Stimulated activated effector memory CD8-positive, alpha-beta T cell treated with anti-CD3 and anti-CD28 coated beads, Interleukin-12 subunit alpha, Interleukin-12 subunit beta, amount 100 ng/mL, for 72 hours (primary cell): ENCODE measurements around the gene MESP1.

ENCODE experiments used
- ATAC-seq: fragments of 150-1000 bp; cut with Tn5 transposase; 2 replicates; pipeline ENCODE4 v1.10.0; 2021
- DNase-seq, 2 donors: peaks; one replicate each; pipeline ENCODE4 v3.0.0; 2021 to 2022; ENCODE audit warnings: low spot score in 2 of 2
- H3K27ac Mint-ChIP-seq: one replicate; pipeline ENCODE4 v1.8.0; 2022; ENCODE audit warnings: mild to moderate bottlenecking, mixed read lengths
- H3K36me3 Mint-ChIP-seq: one replicate; pipeline ENCODE4 v1.8.0; 2022; ENCODE audit warnings: mild to moderate bottlenecking, mixed read lengths
- H3K4me1 Mint-ChIP-seq: one replicate; pipeline ENCODE4 v1.8.0; 2022; ENCODE audit warnings: mixed read lengths
- H3K4me3 Mint-ChIP-seq: one replicate; pipeline ENCODE4 v1.8.0; 2022; ENCODE audit warnings: mild to moderate bottlenecking, mixed read lengths
- H3K9me3 Mint-ChIP-seq: one replicate; pipeline ENCODE4 v1.8.0; 2022; ENCODE audit warnings: mixed read lengths

The MESP1 gene

DNA sequence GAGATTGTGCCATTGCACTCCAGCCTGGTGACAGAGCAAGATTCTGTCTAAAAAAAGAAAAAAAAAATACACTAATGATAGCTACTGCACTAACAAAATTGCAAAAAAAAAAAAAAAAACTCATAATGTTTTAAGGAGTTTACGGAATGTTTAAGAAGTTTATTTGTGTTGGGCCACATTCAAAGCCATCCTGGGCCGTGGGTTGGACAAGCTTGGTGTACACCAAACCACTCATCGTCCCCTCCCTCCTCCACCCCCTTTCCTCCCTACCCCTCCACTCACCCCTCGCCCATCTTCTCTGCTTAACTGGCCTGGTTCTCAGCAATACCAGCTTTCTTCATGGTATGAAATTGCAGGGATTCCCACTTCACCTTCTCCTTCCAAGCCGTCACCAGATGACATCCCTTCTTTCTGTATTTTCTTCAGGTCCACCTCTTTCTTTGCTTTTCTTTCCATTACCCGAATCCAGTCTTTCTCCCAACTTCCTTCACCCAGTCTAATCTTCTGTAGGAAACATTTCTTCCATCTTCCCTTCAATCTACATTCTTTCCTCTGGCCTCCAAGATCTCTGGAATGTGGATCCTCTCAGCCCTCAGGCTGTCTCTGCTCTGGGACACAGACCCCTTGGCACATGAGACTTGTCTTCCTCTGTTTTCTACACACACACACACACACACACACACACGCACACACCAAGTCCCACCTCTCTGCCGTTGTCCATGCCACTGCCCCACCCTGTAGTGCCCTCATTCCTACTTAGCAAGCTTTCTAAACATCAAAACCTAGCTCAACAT, 3.5 kb upstream of the MESP1 start:
- Mint-ChIP-seq H3K9me3 (no peaks in the 10 kb centered on the region), H3K4me3 (no peak overlapping the region), H3K27ac (no peak overlapping the region), H3K36me3 (peaks cover 14% of the 10 kb centered on the region), H3K4me1 (peaks cover 6% of the 10 kb centered on the region)
- DNase-seq (no peak), ATAC-seq (no peak)

DNA sequence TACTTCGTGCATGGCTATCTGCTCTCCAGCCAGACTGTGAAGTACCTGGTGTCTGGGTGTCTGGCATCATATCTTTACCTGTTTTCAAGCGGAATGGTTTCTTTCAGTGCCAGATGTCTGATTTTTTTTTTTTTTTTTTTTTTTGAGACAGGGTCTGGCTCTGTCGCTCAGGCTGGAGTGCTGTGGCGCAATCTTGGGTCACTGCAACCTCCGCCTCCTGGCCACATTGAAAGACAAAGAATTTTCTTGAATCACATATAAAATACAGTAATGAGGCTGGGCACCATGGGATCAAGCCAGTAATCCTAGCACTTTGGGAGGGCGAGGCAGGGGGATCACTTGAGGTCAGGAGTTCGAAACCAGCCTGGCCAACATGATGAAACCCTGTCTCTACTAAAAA, 2.8 kb upstream of the MESP1 start:
- Mint-ChIP-seq H3K27ac (no peak overlapping the region), H3K36me3 (peaks cover 15% of the 10 kb centered on the region), H3K4me3 (no peak overlapping the region), H3K4me1 (peaks cover 6% of the 10 kb centered on the region), H3K9me3 (no peaks in the 10 kb centered on the region)
- no peak for DNase-seq
- no peak for ATAC-seq

DNA sequence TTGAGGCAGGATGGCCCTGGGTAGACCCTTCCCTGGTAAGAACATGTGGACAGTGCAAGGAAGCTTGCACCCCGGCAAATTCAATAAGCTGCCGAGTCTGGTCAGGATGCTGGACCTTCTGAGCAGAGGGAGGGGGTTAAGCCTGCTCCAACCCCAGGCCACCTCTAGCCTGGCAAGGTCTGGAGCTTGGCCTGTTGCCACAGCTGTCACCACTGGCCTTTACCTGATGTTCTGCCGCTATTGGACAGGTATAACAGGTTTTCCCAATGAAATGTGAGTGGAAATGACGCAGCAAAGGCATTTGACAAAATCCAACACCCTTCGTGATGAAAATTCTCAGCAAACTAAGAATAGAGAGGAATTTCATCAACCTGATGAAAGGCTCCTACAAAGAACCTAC, 699 bp upstream of the MESP1 start:
- no peak for DNase-seq
- peak overlapping the region; percentile 70 for H3K4me3 Mint-ChIP-seq

DNA sequence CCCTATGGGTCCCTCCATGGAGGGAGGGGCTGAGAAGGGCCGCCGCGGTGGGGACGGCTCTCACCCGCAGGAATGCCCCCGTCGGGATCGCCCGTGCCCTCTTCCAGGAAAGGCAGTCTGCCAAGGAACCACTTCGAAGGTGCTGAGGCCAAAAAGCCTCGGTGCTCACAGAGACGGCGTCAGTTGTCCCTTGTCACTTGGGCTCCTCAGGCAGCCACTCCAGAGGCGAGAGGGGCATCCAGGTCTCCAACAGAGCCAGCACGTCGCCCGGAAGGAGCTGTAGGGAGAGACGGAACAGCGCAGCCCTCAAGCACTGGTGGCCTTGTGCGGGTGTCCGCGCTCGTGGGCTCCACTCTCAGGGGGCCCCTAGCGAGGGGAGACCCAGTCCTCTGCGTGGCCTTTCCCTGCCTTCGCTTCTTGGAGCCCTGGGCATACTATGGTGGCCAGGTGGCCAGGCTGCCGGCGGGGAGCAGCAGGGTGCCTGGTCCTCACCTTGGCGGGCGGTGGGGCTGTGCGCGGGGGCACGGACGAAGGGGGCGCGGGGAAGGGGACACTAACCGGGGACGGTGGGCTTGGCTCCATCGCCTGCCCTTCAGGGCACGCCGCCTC, 994 bp downstream of the MESP1 start:
- DNase-seq (peak in 1 of 2 donors; percentile 63), ATAC-seq (peak; percentile 5)
- Mint-ChIP-seq H3K4me3 (peak overlapping the region; percentile 70), H3K27ac (peak overlapping the region; percentile 78), H3K9me3 (no peaks in the 10 kb centered on the region), H3K36me3 (peaks cover 15% of the 10 kb centered on the region), H3K4me1 (peaks cover 6% of the 10 kb centered on the region)

More for the DNA sequence above, 699 bp upstream of the MESP1 start:
- Mint-ChIP-seq H3K9me3 (no peaks in the 10 kb centered on the region), H3K27ac (no peak overlapping the region), H3K36me3 (peaks cover 15% of the 10 kb centered on the region), H3K4me1 (peaks cover 6% of the 10 kb centered on the region)
- ATAC-seq = no peak

DNA sequence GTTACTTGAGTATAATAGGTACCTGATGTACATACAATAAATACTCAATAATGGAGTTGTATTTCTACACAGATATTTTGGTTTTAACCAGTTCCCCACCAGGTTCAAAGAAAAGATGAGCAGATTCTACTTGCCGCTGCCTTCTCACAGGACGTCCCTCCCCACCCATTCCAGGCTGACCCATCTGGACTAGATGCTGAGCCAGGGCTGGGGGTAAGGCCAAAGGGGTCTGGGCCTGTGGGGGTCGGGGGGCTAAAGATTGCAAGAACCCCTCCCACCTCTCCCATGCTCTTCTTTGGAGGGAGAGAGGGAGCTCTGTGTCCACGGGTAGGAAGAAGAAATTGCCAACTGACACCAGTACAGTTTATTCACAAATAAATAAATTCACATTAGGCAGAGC, 1.5 kb downstream of the MESP1 start:
- peaks cover 6% of the 10 kb centered on the region for H3K4me1 Mint-ChIP-seq
- peak overlapping the region; percentile 78 for H3K27ac Mint-ChIP-seq
- DNase-seq (no peak), ATAC-seq (no peak)
- peak overlapping the region; percentile 70 for H3K4me3 Mint-ChIP-seq
- H3K36me3 Mint-ChIP-seq = peaks cover 15% of the 10 kb centered on the region
- no peaks in the 10 kb centered on the region for H3K9me3 Mint-ChIP-seq

DNA sequence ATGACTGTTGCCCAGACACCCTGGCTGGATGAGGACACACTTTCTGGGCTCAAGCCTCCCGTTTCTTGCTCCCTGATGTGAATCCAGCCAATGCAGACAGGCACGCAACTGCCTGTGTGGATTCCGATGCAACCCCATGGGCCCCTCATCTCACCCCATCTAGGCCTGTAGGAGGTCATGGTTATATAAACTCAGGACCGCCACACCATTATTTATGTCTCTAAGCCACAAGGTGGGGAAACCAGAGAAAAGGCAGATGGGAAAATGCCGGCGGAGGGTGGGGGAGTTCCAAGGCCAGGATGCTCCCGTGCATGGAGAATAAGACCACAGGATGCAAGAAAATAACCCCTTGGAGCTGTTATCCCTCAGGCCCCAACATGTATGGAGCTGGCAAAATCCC, 2.0 kb downstream of the MESP1 start:
- H3K36me3 Mint-ChIP-seq = peaks cover 15% of the 10 kb centered on the region
- H3K9me3 Mint-ChIP-seq = no peaks in the 10 kb centered on the region
- peaks cover 6% of the 10 kb centered on the region for H3K4me1 Mint-ChIP-seq
- ATAC-seq (no peak), DNase-seq (no peak)
- H3K27ac Mint-ChIP-seq = no peak overlapping the region
- peak overlapping the region; percentile 70 for H3K4me3 Mint-ChIP-seq

DNA sequence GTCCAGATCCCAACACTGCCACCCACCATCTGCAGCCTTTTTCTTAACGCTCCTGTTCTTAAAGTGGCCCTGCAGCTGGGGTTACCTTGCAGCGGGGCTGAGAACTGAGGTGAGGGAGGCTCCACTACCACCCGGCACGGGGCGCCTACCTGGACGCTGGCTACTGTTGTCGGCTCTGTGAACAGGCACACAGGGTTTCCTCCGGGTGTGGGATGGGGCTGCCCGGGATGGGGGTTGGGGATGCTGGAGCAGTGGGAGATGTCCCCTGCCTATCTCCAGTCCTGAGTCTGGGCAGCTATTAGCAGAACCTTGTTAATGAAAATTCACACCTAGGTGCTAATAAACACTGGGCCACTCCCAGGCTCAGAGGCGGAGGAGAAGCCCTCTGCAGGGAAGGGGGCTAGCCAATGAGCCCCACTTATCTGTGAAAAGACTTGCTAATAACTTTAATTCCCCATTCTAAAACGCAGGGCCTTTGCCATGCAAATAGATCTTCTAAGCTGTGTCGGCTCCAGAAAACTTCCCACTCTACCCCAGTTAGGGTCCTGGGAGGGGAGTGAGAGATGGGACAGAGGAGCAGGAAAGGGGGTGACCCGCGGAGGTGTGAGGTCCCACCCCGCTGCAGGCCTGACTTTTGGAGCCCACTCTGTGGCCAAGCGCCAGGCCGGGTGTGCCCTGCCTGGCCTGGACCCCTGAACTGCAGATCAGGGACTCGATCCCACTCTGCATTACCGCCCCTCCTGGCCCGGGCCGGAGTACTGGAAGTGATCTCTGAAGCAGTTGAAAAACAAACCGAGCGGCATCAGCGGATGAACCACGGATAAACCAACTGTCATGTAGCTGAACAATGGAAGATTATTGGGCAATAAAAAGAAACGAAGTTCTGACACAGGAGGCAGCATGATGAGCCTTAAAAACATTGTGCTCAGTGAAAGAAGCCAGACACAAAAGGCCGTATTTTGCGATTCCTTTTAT, 3.1 kb downstream of the MESP1 start:
- Mint-ChIP-seq H3K4me1 (peaks cover 6% of the 10 kb centered on the region), H3K36me3 (peaks cover 15% of the 10 kb centered on the region), H3K4me3 (no peak overlapping the region), H3K9me3 (no peaks in the 10 kb centered on the region), H3K27ac (no peak overlapping the region)
- ATAC-seq = no peak
- DNase-seq = no peak

DNA sequence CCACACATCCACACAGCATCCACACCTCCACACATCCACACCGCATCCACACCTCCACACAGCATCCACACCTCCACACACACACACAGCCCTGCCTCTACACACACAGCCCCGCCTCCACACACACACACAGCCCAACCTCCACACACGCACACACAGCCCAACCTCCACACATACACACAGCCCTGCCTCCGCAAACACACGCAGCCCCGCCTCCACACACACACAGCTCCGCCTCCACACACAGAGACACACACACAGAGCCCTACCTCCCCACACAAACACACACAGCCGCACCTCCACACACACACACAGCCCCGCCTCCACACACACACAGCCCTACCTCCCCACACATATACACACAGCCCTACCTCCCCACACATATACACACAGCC, 4.7 kb downstream of the MESP1 start:
- Mint-ChIP-seq H3K4me1 (peaks cover 6% of the 10 kb centered on the region), H3K9me3 (no peaks in the 10 kb centered on the region), H3K36me3 (peaks cover 15% of the 10 kb centered on the region), H3K4me3 (no peak overlapping the region), H3K27ac (no peak overlapping the region)
- DNase-seq (no peak), ATAC-seq (no peak)

DNA sequence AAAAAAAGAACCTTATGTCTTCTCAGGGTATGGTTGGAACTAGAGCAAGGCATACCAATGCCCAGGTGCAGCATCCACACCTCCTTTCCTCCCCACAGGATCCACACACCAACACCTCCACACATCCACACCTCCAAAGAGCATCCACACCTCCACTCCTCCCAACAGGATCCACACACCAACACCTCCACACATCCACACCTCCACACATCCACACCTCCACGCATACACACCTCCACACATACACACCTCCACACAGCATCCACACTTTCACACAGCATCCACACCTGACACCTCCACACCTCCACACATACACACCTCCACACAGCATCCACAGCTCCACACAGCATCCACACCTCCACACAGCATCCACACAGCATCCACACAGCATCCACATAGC, 5.3 kb downstream of the MESP1 start:
- Mint-ChIP-seq H3K4me1 (peaks cover 6% of the 10 kb centered on the region), H3K4me3 (no peak overlapping the region), H3K36me3 (peaks cover 13% of the 10 kb centered on the region), H3K27ac (no peak overlapping the region), H3K9me3 (no peaks in the 10 kb centered on the region)
- ATAC-seq (no peak), DNase-seq (no peak)

DNA sequence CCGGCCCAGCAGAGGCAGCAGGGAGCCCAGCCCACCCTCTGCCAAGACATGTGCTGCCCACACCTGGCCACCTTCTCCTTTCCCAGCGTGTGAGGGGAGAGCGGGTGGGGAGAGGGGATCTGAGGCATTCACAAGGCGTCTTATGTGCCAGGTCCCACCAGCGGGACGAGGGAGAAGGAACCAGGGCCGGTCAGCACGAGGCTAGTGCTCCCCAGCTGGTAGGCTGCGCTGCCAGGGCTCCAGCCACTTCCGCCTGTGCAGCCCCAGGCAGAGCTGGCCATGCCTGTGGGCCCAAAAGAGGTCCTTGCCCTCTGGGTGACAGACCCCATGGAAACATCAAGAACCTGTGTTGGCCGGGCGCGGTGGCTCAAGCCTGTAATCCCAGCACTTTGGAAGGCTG, 5.9 kb downstream of the MESP1 start:
- H3K9me3 Mint-ChIP-seq = no peaks in the 10 kb centered on the region
- DNase-seq = no peak
- H3K4me3 Mint-ChIP-seq = no peak overlapping the region
- peaks cover 7% of the 10 kb centered on the region for H3K36me3 Mint-ChIP-seq
- H3K4me1 Mint-ChIP-seq = peaks cover 8% of the 10 kb centered on the region
- H3K27ac Mint-ChIP-seq = no peak overlapping the region
- no peak for ATAC-seq

DNA sequence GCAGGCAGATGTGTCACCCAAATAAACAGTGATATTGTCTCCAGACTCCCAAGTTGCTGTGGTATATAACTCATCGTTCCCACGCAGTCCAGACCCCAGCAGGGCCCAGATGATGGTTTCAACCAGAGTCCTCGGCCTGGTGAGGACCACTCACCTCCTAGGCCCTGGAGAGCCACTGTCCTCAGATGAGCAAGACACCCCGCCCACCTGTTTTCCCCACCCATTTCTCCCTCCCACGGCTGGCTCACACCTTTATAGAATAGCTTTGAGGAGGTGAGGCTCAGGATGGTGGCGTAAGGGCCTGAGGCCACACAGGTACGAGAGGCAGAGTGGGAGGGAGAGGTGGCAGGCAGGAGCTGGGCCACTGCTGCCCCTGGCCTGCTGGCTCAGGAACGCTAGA, 7.5 kb downstream of the MESP1 start:
- ATAC-seq (no peak), DNase-seq (no peak)
- H3K4me1 Mint-ChIP-seq = peaks cover 5% of the 10 kb centered on the region
- no peak overlapping the region for H3K4me3 Mint-ChIP-seq
- H3K36me3 Mint-ChIP-seq = no peaks in the 10 kb centered on the region
- no peaks in the 10 kb centered on the region for H3K9me3 Mint-ChIP-seq
- H3K27ac Mint-ChIP-seq = no peak overlapping the region

DNA sequence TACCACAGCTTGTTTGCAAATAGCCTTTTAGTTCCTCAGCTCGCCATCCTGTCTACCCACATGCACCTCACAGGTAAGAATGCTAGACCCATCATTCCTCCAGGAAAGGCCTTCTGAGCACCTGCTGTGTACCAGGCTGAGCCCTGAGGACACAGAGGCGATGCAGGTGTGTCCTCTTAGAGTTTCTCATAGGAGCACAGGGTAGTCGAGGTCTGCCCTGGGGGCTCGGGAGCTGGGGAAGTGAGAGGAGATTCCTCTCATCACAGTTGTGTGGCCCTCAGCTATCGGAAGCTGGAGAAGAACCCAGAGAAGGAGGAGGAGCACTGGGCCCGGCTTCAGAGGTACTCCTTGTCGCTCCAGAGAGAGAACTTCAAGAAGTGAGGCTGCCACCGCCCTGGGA, 8.0 kb downstream of the MESP1 start:
- Mint-ChIP-seq H3K9me3 (no peaks in the 10 kb centered on the region), H3K4me3 (no peak overlapping the region), H3K36me3 (no peaks in the 10 kb centered on the region), H3K27ac (no peak overlapping the region), H3K4me1 (peaks cover 5% of the 10 kb centered on the region)
- DNase-seq (no peak), ATAC-seq (no peak)

DNA sequence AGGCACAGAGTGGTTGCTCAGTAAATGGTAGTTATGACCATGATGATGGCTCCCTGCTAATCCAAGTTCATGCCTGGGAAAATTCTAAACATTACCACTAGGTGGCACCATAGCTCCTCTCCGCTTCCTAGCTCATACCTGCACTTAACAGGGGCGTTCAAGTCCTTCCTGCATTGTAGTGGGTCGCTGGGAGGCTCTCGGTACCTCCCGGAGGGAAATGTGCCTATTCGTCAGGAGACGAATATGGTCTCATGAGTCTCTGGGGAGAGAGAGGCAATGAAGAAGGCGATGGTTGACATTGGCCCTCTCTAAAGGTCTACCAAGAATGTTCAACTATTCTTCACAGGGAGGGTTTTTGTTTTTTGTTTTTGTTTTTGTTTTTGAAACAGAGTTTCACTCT, 10.9 kb downstream of the MESP1 start:
- DNase-seq (peak; percentile 55 to 83), ATAC-seq (peak; percentile 83)
- Mint-ChIP-seq H3K4me3 (no peak overlapping the region), H3K36me3 (no peaks in the 10 kb centered on the region), H3K4me1 (peaks cover 5% of the 10 kb centered on the region), H3K27ac (no peak overlapping the region), H3K9me3 (no peaks in the 10 kb centered on the region)

DNA sequence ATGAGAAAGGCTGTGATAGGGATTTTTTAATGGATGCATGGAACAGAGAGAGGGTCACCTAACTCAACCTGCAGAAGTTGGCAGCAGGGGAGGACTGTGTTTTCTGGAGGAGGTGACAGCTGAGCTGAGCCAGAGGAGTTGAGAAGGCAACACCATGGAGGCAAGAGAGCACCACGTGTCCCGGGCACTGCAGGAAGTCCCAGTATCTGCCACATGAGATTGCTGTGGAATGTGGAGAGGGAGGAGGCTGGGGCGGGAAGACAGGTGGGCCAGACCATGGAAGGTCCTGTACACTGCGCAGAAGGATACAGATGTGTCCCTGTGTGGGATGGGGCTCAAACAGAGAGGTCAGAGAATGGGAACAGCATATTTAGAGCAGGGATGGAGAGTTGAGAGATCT, 15.3 kb downstream of the MESP1 start:
- no peak for DNase-seq
- H3K9me3 Mint-ChIP-seq = no peaks in the 10 kb centered on the region
- no peak for ATAC-seq
- no peak overlapping the region for H3K27ac Mint-ChIP-seq
- no peaks in the 10 kb centered on the region for H3K36me3 Mint-ChIP-seq
- H3K4me3 Mint-ChIP-seq = no peak overlapping the region
- H3K4me1 Mint-ChIP-seq = peaks cover 5% of the 10 kb centered on the region

DNA sequence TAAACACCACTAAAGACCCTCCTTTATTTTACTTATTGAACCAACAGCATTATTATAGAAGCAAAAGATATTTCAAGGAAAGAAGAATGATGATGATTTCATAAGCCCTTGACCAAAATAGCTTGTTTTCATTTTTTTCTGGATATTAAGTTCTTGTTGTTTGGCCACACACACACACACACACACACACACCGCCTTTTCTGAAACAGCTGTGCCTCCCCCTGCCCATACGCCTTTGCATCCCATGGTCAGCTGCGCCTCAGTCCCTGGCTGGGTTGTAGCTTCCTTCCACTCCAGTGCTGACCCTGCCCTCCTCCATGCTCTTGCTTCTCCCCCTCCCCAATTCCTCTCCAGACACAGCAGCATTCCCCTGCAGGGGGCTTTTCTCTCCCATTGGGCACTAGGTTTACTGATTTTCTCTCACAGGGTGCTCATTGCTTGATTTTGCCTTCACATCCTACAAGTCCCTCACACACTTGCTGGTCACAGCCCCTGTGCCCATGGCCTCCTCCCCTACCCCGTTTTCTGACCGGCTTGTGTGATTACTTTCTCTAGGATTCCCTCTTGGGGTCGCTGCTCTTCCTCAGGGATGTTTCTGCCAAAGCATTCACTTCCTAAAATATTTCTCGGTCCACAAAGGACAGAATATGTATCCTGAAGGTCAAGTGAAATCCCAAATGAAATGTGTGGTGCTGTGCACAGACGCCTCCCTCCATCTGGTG, 18.4 kb downstream of the MESP1 start:
- H3K36me3 Mint-ChIP-seq = no peaks in the 10 kb centered on the region
- H3K9me3 Mint-ChIP-seq = no peaks in the 10 kb centered on the region
- H3K4me1 Mint-ChIP-seq = no peaks in the 10 kb centered on the region
- ATAC-seq (no peak), DNase-seq (no peak)
- no peak overlapping the region for H3K4me3 Mint-ChIP-seq
- H3K27ac Mint-ChIP-seq = no peak overlapping the region
